Activated CD8-positive, alpha-beta T cell treated with anti-CD3 and anti-CD28 coated beads, Interleukin-2, amount 10 ng/mL, durations not matched to agents 7 days and 5 days (primary cell): ENCODE results near the gene PRPF6. TPM values are rescaled to one million over a fixed set of nuclear protein-coding genes. Genes with fewer than 3 reads are reported as not detected.

Experiments used
- ATAC-seq: fragments of 150-1000 bp; cut with Tn5 transposase; one replicate; pipeline ENCODE4 v1.10.0; 2021; ENCODE audit warnings: moderate library complexity
- CTCF ChIA-PET: fragments of 350-600 bp; sonication (Branson Sonifier 250); formaldehyde crosslinking; loops from one replicate; lab custom pipeline; 2021; ENCODE audit warnings: antibody characterized with exemption; lab: Charles Lee
- POLR2A ChIA-PET: fragments of 350-600 bp; sonication (Branson Sonifier 250); formaldehyde crosslinking; loops from one replicate; lab custom pipeline; 2021; ENCODE audit warnings: antibody characterized with exemption; lab: Charles Lee
- DNase-seq: peaks from one replicate; pipeline ENCODE4 v3.0.0-alpha.2; 2020
- H3K27ac Mint-ChIP-seq: one replicate; pipeline ENCODE4 v1.8.0; 2021; ENCODE audit warnings: mild to moderate bottlenecking, mixed read lengths
- H3K27me3 Mint-ChIP-seq: one replicate; pipeline ENCODE4 v1.8.0; 2021; ENCODE audit warnings: low read depth, mixed read lengths
- H3K36me3 Mint-ChIP-seq: one replicate; pipeline ENCODE4 v1.8.0; 2021; ENCODE audit warnings: low read depth, mixed read lengths
- H3K4me1 Mint-ChIP-seq: one replicate; pipeline ENCODE4 v1.8.0; 2021; ENCODE audit warnings: low read depth, mixed read lengths
- H3K4me3 Mint-ChIP-seq: one replicate; pipeline ENCODE4 v1.8.0; 2021; ENCODE audit warnings: mild to moderate bottlenecking, mixed read lengths
- H3K9me3 Mint-ChIP-seq: one replicate; pipeline ENCODE4 v1.8.0; 2022; ENCODE audit warnings: mixed read lengths; ENCODE audit not compliant: insufficient read depth
- total RNA-seq, 2 experiments: library from RNA; stranded (reverse); gene quantifications; one replicate each; pipeline ENCODE4 v1.2.3, GENCODE V29; 2021

The PRPF6 gene
- total RNA-seq, 2 experiments from 2014 or later, result 64.7 to 68.3 TPM

DNA sequence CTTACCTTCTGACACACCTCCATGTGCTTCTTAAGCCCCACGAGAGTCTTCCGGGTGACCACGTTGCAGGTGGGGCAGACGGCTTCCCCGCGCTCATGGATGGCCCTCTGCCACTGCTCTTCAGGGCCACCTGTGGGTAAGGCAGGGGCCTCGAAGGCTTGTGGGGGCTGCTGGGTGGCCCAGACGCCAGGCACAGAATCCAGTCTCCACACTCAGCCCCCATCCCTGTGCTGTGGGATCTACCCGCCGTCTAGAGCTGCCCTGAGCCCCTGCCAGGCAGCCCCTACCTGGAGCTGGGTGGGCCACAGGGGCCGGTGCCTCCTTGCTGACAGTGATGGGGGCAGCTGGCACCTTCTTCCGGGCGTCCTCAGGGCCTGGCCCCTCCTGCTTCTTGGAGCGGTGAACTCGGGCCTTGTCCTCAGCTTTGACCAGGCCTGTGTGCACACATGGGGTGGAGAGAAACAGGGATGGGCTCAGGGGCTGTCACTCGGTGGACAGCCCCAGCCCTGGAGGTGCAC is 17.1 kb upstream of the PRPF6 start:
- peaks cover 26% of the 10 kb centered on the region for H3K36me3 Mint-ChIP-seq
- no peaks in the 10 kb centered on the region for H3K27me3 Mint-ChIP-seq
- POLR2A ChIA-PET, result no interaction called here
- peaks cover 8% of the 10 kb centered on the region for H3K4me1 Mint-ChIP-seq
- H3K27ac Mint-ChIP-seq, result no peak overlapping the region
- ATAC-seq (no peak), DNase-seq (no peak)
- no peak overlapping the region for H3K4me3 Mint-ChIP-seq
- no peaks in the 10 kb centered on the region for H3K9me3 Mint-ChIP-seq
- CTCF ChIA-PET, result no interaction called here

GRCh38 chr20:63964412-63964811 is 16.5 kb upstream of the PRPF6 start:
- Mint-ChIP-seq H3K27me3 (no peaks in the 10 kb centered on the region), H3K9me3 (no peaks in the 10 kb centered on the region), H3K4me3 (no peak overlapping the region), H3K4me1 (peaks cover 10% of the 10 kb centered on the region), H3K36me3 (peaks cover 26% of the 10 kb centered on the region), H3K27ac (no peak overlapping the region)
- CTCF ChIA-PET, result no interaction called here
- ATAC-seq, result no peak
- no peak for DNase-seq
- POLR2A ChIA-PET, result no interaction called here

DNA sequence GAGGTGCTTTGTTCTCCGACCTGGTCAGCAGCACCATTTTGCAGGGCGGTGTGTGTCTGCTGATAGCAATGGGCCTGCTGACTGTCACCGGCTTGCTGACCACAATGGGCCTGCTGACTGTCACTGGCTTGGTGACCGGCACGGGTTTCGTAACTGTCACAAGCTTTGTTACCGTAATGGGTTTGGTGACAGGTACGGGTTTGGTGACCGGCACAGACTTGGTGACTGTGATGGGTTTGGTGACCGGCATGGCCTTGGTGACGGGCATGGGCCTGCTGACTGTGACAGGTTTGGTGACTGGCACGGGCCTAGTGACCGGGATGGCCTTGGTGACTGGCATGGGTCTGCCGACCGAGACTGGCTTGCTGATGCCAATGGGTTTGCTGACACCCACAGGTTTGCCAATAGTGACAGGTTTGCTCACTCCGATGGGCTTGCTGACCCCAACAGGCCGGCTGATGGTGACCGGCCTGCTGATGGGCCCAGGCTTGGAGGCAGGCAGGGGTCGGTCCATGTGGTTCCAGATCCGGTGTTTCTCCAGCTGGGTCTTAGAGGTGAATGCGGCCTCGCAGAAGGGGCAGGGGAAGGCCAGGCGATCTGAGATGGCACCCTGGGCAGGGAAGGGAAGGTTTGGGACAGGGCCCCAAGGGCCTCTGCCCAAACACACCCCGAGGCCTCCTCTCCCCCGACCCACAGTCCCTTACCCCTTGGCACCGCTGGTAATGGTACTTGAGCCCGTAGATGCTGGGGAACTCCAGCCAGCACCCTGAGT is 14.6 kb upstream of the PRPF6 start:
- Mint-ChIP-seq H3K27ac (no peak overlapping the region), H3K4me3 (no peak overlapping the region), H3K9me3 (no peaks in the 10 kb centered on the region), H3K4me1 (peaks cover 15% of the 10 kb centered on the region), H3K27me3 (no peaks in the 10 kb centered on the region), H3K36me3 (peaks cover 25% of the 10 kb centered on the region)
- ATAC-seq, result no peak
- ChIA-PET POLR2A (no interaction called here), CTCF (no interaction called here)
- DNase-seq, result no peak

DNA sequence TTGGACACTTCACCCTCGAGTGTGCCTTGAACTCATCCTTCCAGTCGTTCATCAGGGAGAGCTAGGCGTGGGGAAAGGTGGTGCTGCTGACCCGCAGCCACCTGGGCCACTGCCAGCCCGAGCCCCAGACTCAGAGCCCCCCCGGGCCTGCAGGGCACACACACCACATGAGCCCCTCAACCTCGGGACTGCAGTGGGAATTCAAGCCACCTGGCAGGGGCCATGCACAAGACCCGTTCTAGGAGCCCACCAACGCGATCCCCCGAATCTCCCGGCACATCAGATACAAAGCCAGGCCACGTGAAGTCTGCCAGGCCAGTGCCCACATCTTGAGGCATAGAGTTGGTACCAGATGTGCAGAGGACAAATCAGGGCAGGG is 14.0 kb upstream of the PRPF6 start:
- Mint-ChIP-seq H3K9me3 (no peaks in the 10 kb centered on the region), H3K4me3 (no peak overlapping the region), H3K27me3 (no peaks in the 10 kb centered on the region), H3K4me1 (peaks cover 15% of the 10 kb centered on the region), H3K36me3 (peaks cover 22% of the 10 kb centered on the region), H3K27ac (no peak overlapping the region)
- POLR2A ChIA-PET, result no interaction called here
- CTCF ChIA-PET, result no interaction called here
- ATAC-seq, result no peak
- DNase-seq, result no peak

GRCh38 chr20:63967330-63968135 is 13.4 kb upstream of the PRPF6 start:
- ATAC-seq (no peak), DNase-seq (no peak)
- H3K4me1 Mint-ChIP-seq, result peaks cover 19% of the 10 kb centered on the region
- POLR2A ChIA-PET, result interaction anchor here (0.6 to 1.4 kb wide), 3 partner anchors 11 to 44 kb away, joined by 3 to 5 read pairs (median 4); partner anchors contain the start of gene UCKL1
- H3K27ac Mint-ChIP-seq, result no peak overlapping the region
- H3K4me3 Mint-ChIP-seq, result no peak overlapping the region
- H3K36me3 Mint-ChIP-seq, result peaks cover 22% of the 10 kb centered on the region
- CTCF ChIA-PET, result interaction anchor here (1.3 to 1.9 kb wide), 2 partner anchors 10 to 13 kb away, joined by 3 to 6 read pairs; partner anchors contain the start of gene PRPF6
- H3K9me3 Mint-ChIP-seq, result no peaks in the 10 kb centered on the region
- H3K27me3 Mint-ChIP-seq, result no peaks in the 10 kb centered on the region

GRCh38 chr20:63968136-63968927 is 12.6 kb upstream of the PRPF6 start:
- Mint-ChIP-seq H3K27me3 (no peaks in the 10 kb centered on the region), H3K36me3 (peaks cover 18% of the 10 kb centered on the region), H3K4me1 (peaks cover 19% of the 10 kb centered on the region), H3K27ac (peak overlapping the region; percentile 86), H3K9me3 (no peaks in the 10 kb centered on the region), H3K4me3 (peak overlapping the region; percentile 78)
- no peak for ATAC-seq
- POLR2A ChIA-PET, result interaction anchor here (0.6 to 1.4 kb wide), 6 partner anchors 12 to 261 kb away, joined by 3 to 5 read pairs (median 3); partner anchors contain the start of genes ARFRP1, PRPF6, UCKL1 and ZGPAT
- DNase-seq, result no peak
- CTCF ChIA-PET, result interaction anchor here (1.1 to 1.9 kb wide), 3 partner anchors 9 to 70 kb away, joined by 3 to 6 read pairs (median 4); partner anchors contain the start of gene PRPF6

DNA sequence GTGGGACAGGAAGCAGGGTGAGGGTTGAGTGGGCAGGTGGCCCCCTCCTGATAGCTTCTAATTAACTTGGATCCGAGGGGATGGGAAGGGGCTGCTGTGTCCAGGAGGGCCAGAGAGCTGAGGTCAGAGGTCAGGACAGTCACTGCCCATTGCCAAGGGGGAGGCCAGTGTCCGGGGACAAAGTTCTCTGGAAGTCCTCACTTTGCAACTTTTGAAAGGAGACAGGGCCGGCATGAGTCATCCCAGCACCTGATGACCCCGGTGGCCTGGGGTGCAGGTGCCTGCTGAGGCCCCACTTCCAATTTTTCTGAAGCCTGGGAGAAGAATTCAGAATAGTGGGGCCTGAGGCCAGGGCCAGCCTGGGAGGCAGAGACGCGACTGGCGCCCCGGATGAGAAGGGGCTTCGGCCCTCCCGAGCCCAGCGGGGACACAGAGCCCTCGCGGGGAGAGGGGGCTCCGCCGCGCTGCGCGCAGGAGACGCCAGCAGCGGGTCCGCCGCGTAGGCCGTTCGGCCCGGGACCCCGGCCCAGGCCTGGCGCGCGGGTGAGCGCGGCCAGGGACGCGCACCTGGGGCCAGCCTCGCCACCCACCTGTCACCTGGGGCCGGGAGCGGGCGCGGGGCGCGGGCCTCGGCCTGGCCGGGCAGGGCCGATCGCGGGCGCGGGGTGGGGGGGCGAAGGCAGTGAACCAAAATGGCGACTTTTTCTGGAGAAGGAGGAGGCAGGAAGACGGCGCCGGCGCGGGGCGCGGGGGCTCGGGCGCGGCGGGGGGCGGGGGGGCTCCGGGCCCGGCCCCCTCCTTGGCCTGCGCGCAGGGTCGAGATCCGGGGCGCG is 11.8 kb upstream of the PRPF6 start:
- Mint-ChIP-seq H3K27me3 (no peaks in the 10 kb centered on the region), H3K36me3 (peaks cover 22% of the 10 kb centered on the region), H3K27ac (peak overlapping the region; percentile 86), H3K4me1 (peaks cover 26% of the 10 kb centered on the region), H3K9me3 (no peaks in the 10 kb centered on the region), H3K4me3 (peak overlapping the region; percentile 78)
- DNase-seq (no peak), ATAC-seq (peak; percentile 29)
- POLR2A ChIA-PET, result interaction anchor here (0.6 to 1.4 kb wide), 5 partner anchors 12 to 262 kb away, joined by 3 to 4 read pairs (median 3); partner anchors contain the start of genes ARFRP1, PRPF6, UCKL1 and ZGPAT
- CTCF ChIA-PET, result interaction anchor here (1.1 to 1.9 kb wide), 3 partner anchors 8 to 69 kb away, joined by 3 to 6 read pairs (median 4); partner anchors contain the start of gene PRPF6

DNA sequence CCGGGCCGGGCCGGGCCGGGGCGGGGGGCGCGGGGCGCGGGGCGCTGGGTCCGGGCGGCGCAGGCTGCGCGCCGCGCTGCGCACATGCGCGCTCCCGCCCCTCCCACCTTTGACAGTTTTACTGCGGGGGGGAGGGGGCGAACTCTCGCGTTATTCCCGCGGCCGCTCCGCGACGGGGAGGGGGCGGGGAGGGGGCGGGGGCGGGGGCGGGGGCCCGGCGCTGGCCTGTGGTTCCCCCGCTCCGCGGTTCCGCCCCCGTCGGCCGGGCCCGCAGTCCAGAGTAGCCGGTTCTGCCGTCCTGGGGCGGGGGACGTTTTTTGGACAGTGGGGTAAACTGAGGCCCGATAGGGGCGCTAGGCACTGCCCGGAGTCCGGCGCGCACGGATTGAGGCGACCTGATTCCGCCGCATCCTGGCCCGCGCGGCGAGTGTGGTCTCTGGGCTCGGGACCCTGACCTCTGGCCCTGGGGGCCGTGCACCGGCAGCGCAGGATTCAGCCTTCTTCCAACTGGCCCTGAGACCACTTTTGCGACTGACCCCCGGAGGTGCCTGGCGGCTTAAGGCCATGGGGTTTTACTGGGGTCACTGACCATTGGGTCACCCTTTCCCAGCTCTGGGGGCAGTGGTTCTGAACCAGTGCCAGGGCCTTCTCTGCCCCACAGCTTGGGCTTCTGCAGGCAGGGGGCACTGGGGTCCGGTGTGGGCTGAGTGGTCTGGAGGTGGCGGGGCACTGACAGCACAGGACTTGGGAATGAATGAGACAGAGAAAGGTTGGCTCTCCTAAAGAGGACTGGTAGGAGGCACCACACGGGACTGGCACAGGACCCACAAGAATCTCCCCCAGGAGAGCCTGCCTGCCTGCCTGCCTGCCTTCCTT is 10.9 kb upstream of the PRPF6 start, which contains the start of gene ZNF512B:
Gene ZNF512B (minus strand): TSS at position 93 of the 876 bp plus-strand sequence. CDS start 1,980 bp downstream, outside the sequence.
- CTCF ChIA-PET, result no interaction called here
- ATAC-seq, result peak; percentile 32
- peak within 1 kb of the TSS; percentile 86 for H3K27ac Mint-ChIP-seq
- no peaks in the 10 kb centered on the region for H3K9me3 Mint-ChIP-seq
- no peaks in the 10 kb centered on the region for H3K27me3 Mint-ChIP-seq
- peak within 1 kb of the TSS; percentile 78 for H3K4me3 Mint-ChIP-seq
- peak; percentile 64 for DNase-seq
- H3K4me1 Mint-ChIP-seq, result peaks cover 32% of the 10 kb centered on the region
- POLR2A ChIA-PET, result no interaction called here
- peaks cover 26% of the 10 kb centered on the region for H3K36me3 Mint-ChIP-seq

DNA sequence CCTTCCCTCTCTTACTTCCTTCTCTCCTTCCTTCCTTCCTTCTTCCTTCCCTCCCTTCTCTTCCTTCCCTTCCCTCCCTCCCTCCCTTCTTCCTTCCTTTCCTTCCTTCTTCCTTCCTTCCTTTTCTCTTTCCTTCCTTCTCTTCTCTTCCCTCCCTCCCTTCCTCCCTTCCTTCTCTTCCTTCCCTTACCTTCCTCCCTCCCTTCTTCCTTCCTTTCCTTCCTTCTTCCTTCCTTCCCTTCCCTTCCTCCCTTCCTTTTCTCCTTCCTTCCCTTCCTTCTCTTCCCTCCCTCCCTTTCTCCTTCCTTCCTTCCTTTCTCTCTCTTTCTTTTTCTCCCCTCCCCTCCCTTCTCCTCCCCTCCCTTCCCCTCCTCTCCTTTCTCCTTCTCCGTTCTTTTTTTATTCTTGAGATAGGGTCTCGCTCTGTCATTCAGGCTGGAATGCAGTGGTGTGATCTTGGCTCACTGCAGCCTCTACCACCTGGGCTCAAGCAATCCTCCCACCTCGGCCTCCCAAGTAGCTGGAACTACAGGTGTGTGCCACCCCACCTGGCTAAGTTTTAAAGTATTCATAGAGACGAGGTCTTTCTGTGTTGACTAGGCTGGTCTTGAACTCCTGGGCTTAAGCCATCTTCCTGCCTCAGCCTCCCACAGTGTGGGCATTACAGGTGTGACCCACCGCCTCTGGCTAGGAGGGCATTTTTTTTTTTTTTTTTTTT is 10.1 kb upstream of the PRPF6 start:
- Mint-ChIP-seq H3K36me3 (peaks cover 26% of the 10 kb centered on the region), H3K9me3 (no peaks in the 10 kb centered on the region), H3K4me1 (peaks cover 32% of the 10 kb centered on the region), H3K27me3 (no peaks in the 10 kb centered on the region), H3K4me3 (peak overlapping the region; percentile 68), H3K27ac (no peak overlapping the region)
- ChIA-PET CTCF (no interaction called here), POLR2A (interaction anchor here (1.0 kb wide), 1 partner anchor 14 kb away, joined by 3 read pairs; the partner anchor contains the start of gene UCKL1)
- DNase-seq (no peak), ATAC-seq (no peak)
